ENCODE data around the gene ATXN1. TPM values are rescaled to one million over a fixed set of nuclear protein-coding genes. Genes with fewer than 3 reads are reported as not detected.
A peak's percentile ranks its signal among the peaks of the same experiment; 100 is the strongest.

ATXN1 gene
- total RNA-seq, 1 donor from 2014 or later = 15.5 TPM

- H3K36me3 Mint-ChIP-seq (ENCODE audit: unreplicated experiment) = no peaks in the 10 kb centered on the region
- H3K27ac Mint-ChIP-seq (ENCODE audit: unreplicated experiment) = no peak overlapping the region
- no peaks in the 10 kb centered on the region for H3K4me1 Mint-ChIP-seq (ENCODE audit: low read depth, unreplicated experiment)
- peaks cover 3% of the 10 kb centered on the region for H3K9me3 Mint-ChIP-seq (ENCODE audit: unreplicated experiment)
- TF ChIP-seq, protein P1, sequence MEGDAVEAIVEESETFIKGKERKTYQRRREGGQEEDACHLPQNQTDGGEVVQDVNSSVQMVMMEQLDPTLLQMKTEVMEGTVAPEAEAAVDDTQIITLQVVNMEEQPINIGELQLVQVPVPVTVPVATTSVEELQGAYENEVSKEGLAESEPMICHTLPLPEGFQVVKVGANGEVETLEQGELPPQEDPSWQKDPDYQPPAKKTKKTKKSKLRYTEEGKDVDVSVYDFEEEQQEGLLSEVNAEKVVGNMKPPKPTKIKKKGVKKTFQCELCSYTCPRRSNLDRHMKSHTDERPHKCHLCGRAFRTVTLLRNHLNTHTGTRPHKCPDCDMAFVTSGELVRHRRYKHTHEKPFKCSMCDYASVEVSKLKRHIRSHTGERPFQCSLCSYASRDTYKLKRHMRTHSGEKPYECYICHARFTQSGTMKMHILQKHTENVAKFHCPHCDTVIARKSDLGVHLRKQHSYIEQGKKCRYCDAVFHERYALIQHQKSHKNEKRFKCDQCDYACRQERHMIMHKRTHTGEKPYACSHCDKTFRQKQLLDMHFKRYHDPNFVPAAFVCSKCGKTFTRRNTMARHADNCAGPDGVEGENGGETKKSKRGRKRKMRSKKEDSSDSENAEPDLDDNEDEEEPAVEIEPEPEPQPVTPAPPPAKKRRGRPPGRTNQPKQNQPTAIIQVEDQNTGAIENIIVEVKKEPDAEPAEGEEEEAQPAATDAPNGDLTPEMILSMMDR (IDR thresholded peaks at IDR 0.05; ENCODE audit: partially characterized antibody, unreplicated experiment) = no peak
- peaks cover 2% of the 10 kb centered on the region for H3K27me3 Mint-ChIP-seq (ENCODE audit: unreplicated experiment)
- no peak overlapping the region for H3K4me3 Mint-ChIP-seq (ENCODE audit: unreplicated experiment)
- DNase-seq = no peak
These were observed 272.4 kb downstream of the ATXN1 start for GRCh38 chr6:16488813-16489212.

- no peak for DNase-seq
These were observed 273.1 kb downstream of the ATXN1 start for GRCh38 chr6:16487996-16488674.

GRCh38 chr6:16486661-16487060 is 274.6 kb downstream of the ATXN1 start:
- TF ChIP-seq, protein P1 (IDR thresholded peaks at IDR 0.05; ENCODE audit: partially characterized antibody, unreplicated experiment) = no peak
- H3K4me3 Mint-ChIP-seq (ENCODE audit: unreplicated experiment) = no peak overlapping the region
- H3K27ac Mint-ChIP-seq (ENCODE audit: unreplicated experiment) = no peak overlapping the region
- H3K27me3 Mint-ChIP-seq (ENCODE audit: unreplicated experiment) = peaks cover 2% of the 10 kb centered on the region
- peaks cover 7% of the 10 kb centered on the region for H3K36me3 Mint-ChIP-seq (ENCODE audit: unreplicated experiment)
- no peak for DNase-seq
- H3K4me1 Mint-ChIP-seq (ENCODE audit: low read depth, unreplicated experiment) = no peaks in the 10 kb centered on the region
- peaks cover 4% of the 10 kb centered on the region for H3K9me3 Mint-ChIP-seq (ENCODE audit: unreplicated experiment)

More at GRCh38 chr6:16487996-16488674, 273.1 kb downstream of the ATXN1 start:
- Mint-ChIP-seq H3K4me1 (ENCODE audit: low read depth, unreplicated experiment) (no peaks in the 10 kb centered on the region), H3K36me3 (ENCODE audit: unreplicated experiment) (peaks cover 6% of the 10 kb centered on the region), H3K9me3 (ENCODE audit: unreplicated experiment) (peaks cover 4% of the 10 kb centered on the region), H3K27me3 (ENCODE audit: unreplicated experiment) (peaks cover 2% of the 10 kb centered on the region), H3K27ac (ENCODE audit: unreplicated experiment) (no peak overlapping the region), H3K4me3 (ENCODE audit: unreplicated experiment) (no peak overlapping the region)
- TF ChIP-seq, protein P1 (IDR thresholded peaks at IDR 0.05; ENCODE audit: partially characterized antibody, unreplicated experiment) = no peak

DNA sequence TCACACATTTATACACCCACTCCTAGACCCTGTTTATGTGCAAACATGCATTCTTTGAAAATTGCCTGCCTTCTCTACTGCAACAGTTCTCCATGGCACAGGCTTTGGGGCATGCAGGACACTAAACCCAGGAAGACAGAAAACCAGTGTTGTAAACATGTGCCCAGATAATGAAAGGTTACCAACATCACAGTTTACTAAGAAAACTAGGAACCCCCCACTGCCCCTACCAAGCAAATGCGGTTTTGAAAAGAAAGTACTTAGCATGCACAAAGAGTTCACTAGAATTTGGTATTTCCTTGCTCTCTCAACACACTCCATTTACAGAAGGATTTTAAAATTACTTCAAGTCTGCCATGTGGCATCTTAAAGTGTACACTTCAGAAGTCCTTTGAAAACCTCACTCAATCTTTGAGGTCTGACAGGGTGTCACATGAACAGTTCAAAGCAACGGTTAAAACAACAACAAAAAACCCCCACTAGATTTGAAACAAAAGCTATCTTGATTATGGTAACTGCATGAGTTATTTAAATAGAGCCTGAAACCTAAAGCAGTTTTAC is 277.9 kb downstream of the ATXN1 start:
- H3K4me1 Mint-ChIP-seq (ENCODE audit: low read depth, unreplicated experiment) = no peaks in the 10 kb centered on the region
- no peak overlapping the region for H3K4me3 Mint-ChIP-seq (ENCODE audit: unreplicated experiment)
- H3K36me3 Mint-ChIP-seq (ENCODE audit: unreplicated experiment) = peaks cover 7% of the 10 kb centered on the region
- TF ChIP-seq, protein P1 (IDR thresholded peaks at IDR 0.05; ENCODE audit: partially characterized antibody, unreplicated experiment) = no peak
- DNase-seq = no peak
- H3K27ac Mint-ChIP-seq (ENCODE audit: unreplicated experiment) = peak overlapping the region; percentile 33
- peaks cover 2% of the 10 kb centered on the region for H3K27me3 Mint-ChIP-seq (ENCODE audit: unreplicated experiment)
- H3K9me3 Mint-ChIP-seq (ENCODE audit: unreplicated experiment) = peaks cover 1% of the 10 kb centered on the region

DNA sequence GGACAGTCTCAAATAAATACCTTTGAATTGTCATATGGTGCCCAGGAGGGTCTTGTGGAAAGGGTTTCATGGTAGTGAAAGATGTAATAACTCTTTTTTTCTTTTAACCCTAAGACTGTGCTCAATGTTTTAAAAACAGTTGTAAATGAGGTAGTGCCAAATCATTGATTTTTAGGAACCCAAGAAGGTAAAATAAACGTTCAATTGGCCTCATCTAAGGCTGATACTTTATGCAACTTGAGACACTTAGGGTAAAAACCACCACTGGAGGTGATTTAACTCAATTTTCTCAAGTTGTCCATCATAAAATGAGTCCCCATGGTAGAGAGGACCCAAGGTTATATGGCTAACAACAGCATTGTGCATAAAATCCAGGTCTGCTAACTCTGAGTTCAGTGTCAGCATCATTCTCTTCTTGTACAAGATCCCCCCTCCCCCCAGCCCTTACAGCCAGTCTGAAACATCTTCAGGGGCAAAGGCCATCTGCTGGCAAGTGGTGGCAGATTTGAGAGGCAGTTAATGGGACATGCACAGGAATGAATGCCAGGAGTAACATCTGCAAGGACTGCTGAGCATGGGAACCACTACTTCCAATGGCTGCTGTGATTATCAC is 278.5 kb downstream of the ATXN1 start:
- peaks cover 3% of the 10 kb centered on the region for H3K4me1 Mint-ChIP-seq (ENCODE audit: low read depth, unreplicated experiment)

More for the DNA sequence above, 278.5 kb downstream of the ATXN1 start:
- DNase-seq = no peak
- TF ChIP-seq, protein P1 (IDR thresholded peaks at IDR 0.05; ENCODE audit: partially characterized antibody, unreplicated experiment) = no peak
- peaks cover 1% of the 10 kb centered on the region for H3K9me3 Mint-ChIP-seq (ENCODE audit: unreplicated experiment)
- H3K27me3 Mint-ChIP-seq (ENCODE audit: unreplicated experiment) = peaks cover 2% of the 10 kb centered on the region
- no peak overlapping the region for H3K27ac Mint-ChIP-seq (ENCODE audit: unreplicated experiment)
- no peak overlapping the region for H3K4me3 Mint-ChIP-seq (ENCODE audit: unreplicated experiment)
- H3K36me3 Mint-ChIP-seq (ENCODE audit: unreplicated experiment) = peaks cover 7% of the 10 kb centered on the region
